GM12878 (cell line): ENCODE measurements around the gene CPA2.

Source experiments
- ETV6 ChIP-seq, 2 experiments: fragments of 450-650 bp in 1 of 2; IDR thresholded peaks in 1 of 2; conservative IDR thresholded peaks in 1 of 2; 2 replicates each; pipeline ENCODE4 v1.6.1; 2014; ENCODE audit warnings: antibody characterized with exemption in 1 of 2, borderline replicate concordance in 1 of 2, low read depth in 1 of 2, mild to moderate bottlenecking in 1 of 2, moderate library complexity in 1 of 2
- POLR2A ChIP-seq: IDR thresholded peaks from 2 replicates; pipeline ENCODE4 v1.6.1; 2011; ENCODE audit warnings: low read depth, mild to moderate bottlenecking, low read length
- SP1 ChIP-seq: IDR thresholded peaks from one replicate; pipeline ENCODE4 v1.6.1; 2011; ENCODE audit warnings: low read depth, low read length
- TF ChIP-seq, protein P1 (sequence below): IDR thresholded peaks from 2 replicates; pipeline ENCODE4 v1.6.1; 2012; ENCODE audit warnings: low read length, inconsistent platforms
- TF ChIP-seq, protein P2 (sequence below), 3 experiments: IDR thresholded peaks in 2 of 3; conservative IDR thresholded peaks in 1 of 3; 2 replicates each; pipeline ENCODE4 v1.5.1; 2011; ENCODE audit warnings: low read depth in 3 of 3, low read length in 3 of 3, mild to moderate bottlenecking in 3 of 3, control low read depth in 2 of 3, moderate library complexity in 2 of 3, inconsistent platforms in 1 of 3, mixed read lengths in 1 of 3; ENCODE audit not compliant: control insufficient read depth in 2 of 3, insufficient read depth in 1 of 3; ENCODE audit errors: extremely low read depth in 1 of 3

DNA sequence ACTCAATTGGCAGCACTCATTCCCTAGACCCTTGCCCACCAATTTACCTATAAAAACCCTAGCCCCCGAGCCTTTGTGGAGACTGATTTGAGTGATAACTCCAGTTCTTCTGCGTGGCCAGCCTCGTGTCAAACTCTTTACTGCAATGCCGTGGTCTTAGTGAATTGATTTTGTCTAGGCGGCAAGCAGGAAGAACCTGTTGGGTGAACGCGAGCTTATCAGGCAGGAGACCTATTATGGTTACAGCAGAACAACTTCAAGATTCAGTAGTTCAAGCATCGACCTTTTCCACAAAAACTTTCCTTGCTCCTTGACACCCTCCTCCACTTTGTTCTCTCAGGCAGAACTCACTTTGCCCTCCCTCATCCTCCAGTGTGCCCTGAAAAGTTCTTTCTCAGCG lies 46.8 kb upstream of the CPA2 start:
- TF ChIP-seq, protein P1, sequence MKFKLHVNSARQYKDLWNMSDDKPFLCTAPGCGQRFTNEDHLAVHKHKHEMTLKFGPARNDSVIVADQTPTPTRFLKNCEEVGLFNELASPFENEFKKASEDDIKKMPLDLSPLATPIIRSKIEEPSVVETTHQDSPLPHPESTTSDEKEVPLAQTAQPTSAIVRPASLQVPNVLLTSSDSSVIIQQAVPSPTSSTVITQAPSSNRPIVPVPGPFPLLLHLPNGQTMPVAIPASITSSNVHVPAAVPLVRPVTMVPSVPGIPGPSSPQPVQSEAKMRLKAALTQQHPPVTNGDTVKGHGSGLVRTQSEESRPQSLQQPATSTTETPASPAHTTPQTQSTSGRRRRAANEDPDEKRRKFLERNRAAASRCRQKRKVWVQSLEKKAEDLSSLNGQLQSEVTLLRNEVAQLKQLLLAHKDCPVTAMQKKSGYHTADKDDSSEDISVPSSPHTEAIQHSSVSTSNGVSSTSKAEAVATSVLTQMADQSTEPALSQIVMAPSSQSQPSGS: no peak
- TF ChIP-seq, protein P2, sequence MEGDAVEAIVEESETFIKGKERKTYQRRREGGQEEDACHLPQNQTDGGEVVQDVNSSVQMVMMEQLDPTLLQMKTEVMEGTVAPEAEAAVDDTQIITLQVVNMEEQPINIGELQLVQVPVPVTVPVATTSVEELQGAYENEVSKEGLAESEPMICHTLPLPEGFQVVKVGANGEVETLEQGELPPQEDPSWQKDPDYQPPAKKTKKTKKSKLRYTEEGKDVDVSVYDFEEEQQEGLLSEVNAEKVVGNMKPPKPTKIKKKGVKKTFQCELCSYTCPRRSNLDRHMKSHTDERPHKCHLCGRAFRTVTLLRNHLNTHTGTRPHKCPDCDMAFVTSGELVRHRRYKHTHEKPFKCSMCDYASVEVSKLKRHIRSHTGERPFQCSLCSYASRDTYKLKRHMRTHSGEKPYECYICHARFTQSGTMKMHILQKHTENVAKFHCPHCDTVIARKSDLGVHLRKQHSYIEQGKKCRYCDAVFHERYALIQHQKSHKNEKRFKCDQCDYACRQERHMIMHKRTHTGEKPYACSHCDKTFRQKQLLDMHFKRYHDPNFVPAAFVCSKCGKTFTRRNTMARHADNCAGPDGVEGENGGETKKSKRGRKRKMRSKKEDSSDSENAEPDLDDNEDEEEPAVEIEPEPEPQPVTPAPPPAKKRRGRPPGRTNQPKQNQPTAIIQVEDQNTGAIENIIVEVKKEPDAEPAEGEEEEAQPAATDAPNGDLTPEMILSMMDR (IDR thresholded peaks at IDR 0.05 in 2 of 3, conservative IDR thresholded peaks at IDR 0.05 in 1 of 3; ENCODE audit: control insufficient read depth in 2 of 3, extremely low read depth in 1 of 3, insufficient read depth in 1 of 3, low read depth in 3 of 3, low read length in 3 of 3): no peak
- TF ChIP-seq POLR2A (no peak), ETV6 (conservative IDR thresholded peaks at IDR 0.05 in 1 of 2, IDR thresholded peaks at IDR 0.05 in 1 of 2; ENCODE audit: borderline replicate concordance in 1 of 2, low read depth in 1 of 2) (no peak), SP1 (no peak)
